ENCODE measurements around the gene BTBD17. TPM values are rescaled to one million over a fixed set of nuclear protein-coding genes. Genes with fewer than 3 reads are reported as not detected.

Gene BTBD17
- total RNA-seq, 8 experiments from 2014 or later: 1.4 to 20.4 (median 4.1) TPM; not detected in 3

- Histone ChIP-seq H3K4me3 (no peak within 1 kb of the TSS), H3K27ac (no peak within 1 kb of the TSS)
These were observed 5.5 kb upstream of the BTBD17 start, which contains the start of gene GPR142 for GRCh38 chr17:74367206-74367605. GPR142 (plus strand) TSS chr17:74367506; CDS start chr17:74369541, 2,035 bp downstream.

GRCh38 chr17:74362810-74363498 is 1.3 kb upstream of the BTBD17 start:
- peak overlapping the region; percentile 61 to 89 for H3K27ac ChIP-seq
- peaks cover 26 to 30% of the 10 kb centered on the region in 2 donors for H3K4me1 ChIP-seq (replicated peaks in 1 of 2)
- no peak overlapping the region for H3K4me3 ChIP-seq
- 0 to 83% (median 77%) methylated on average over 1 to 7 of the region's 14 CpGs; no CpG with 5 or more reads in 3 of the 10 experiments for WGBS, 10 experiments
- no peak for ATAC-seq (replicated peaks in 6 of 8)
- in situ Hi-C loops (cut with MboI; ENCODE audit: low pct_unique_long_range_greater_than_20kb in 2 of 9, low sequenced_read_pairs in 9 of 9, unreplicated experiment in 9 of 9): loop anchor here in 2 of 9 experiments (25.0 kb wide), 1 partner anchor 151 kb away; the partner anchor contains the start of genes RPL38 (in 2 of the 2) and TTYH2 (in 2 of the 2)

More at GRCh38 chr17:74367206-74367605, 5.5 kb upstream of the BTBD17 start, which contains the start of gene GPR142:
- 5 to 87% (median 61%) methylated on average over 1 to 3 of the region's 5 CpGs; no CpG with 5 or more reads in 5 of the 10 experiments for WGBS, 10 experiments
- in situ Hi-C loops (cut with MboI; ENCODE audit: low pct_unique_long_range_greater_than_20kb in 2 of 9, low sequenced_read_pairs in 9 of 9, unreplicated experiment in 9 of 9): loop anchor here in 2 of 9 experiments (25.0 kb wide), 1 partner anchor 155 kb away; the partner anchor contains the start of genes RPL38 (in 2 of the 2) and TTYH2 (in 2 of the 2)
- peaks cover 17 to 26% of the 10 kb centered on the region in 2 donors for H3K4me1 ChIP-seq (replicated peaks in 1 of 2)
- ATAC-seq (replicated peaks in 6 of 8): no peak

- Histone ChIP-seq H3K4me3 (peak overlapping the region in 1 of 5 donors; percentile 28), H3K4me1 (replicated peaks in 1 of 2) (peaks cover 26 to 29% of the 10 kb centered on the region in 2 donors), H3K27ac (peak overlapping the region; percentile 61 to 89)
- 0 to 20% methylated on average over 1 to 2 of the region's 9 CpGs; no CpG with 5 or more reads in 8 of the 10 experiments for WGBS, 10 experiments
- peak in 3 of 8 experiments; percentile 20 to 34 (median 20) for ATAC-seq (replicated peaks in 6 of 8)
- in situ Hi-C loops (cut with MboI; ENCODE audit: low pct_unique_long_range_greater_than_20kb in 2 of 9, low sequenced_read_pairs in 9 of 9, unreplicated experiment in 9 of 9): loop anchor here in 2 of 9 experiments (25.0 kb wide), 1 partner anchor 150 kb away; the partner anchor contains the start of genes RPL38 (in 2 of the 2) and TTYH2 (in 2 of the 2)
These were observed 369 bp upstream of the BTBD17 start for GRCh38 chr17:74362069-74362405.

GRCh38 chr17:74360899-74361229 is 804 bp downstream of the BTBD17 start:
- peak overlapping the region in 2 of 5 donors; percentile 22 to 28 for H3K4me3 ChIP-seq
- in situ Hi-C loops (cut with MboI; ENCODE audit: low pct_unique_long_range_greater_than_20kb in 2 of 9, low sequenced_read_pairs in 9 of 9, unreplicated experiment in 9 of 9): loop anchor here in 2 of 9 experiments (25.0 kb wide), 1 partner anchor 149 kb away; the partner anchor contains the start of genes RPL38 (in 2 of the 2) and TTYH2 (in 2 of the 2)
- H3K4me1 ChIP-seq (replicated peaks in 1 of 2): peaks cover 26 to 29% of the 10 kb centered on the region in 2 donors
- peak overlapping the region; percentile 57 to 89 for H3K27ac ChIP-seq
- 30 to 60% (median 60%) methylated on average over 1 to 4 of the region's 7 CpGs; no CpG with 5 or more reads in 7 of the 10 experiments for WGBS, 10 experiments
- peak in 1 of 8 experiments; percentile 15 for ATAC-seq (replicated peaks in 6 of 8)

- 58 to 76% methylated on average over 8 to 11 of the region's 22 CpGs; no CpG with 5 or more reads in 8 of the 10 experiments for WGBS, 10 experiments
- H3K4me1 ChIP-seq (replicated peaks in 1 of 2): peaks cover 26 to 29% of the 10 kb centered on the region in 2 donors
- in situ Hi-C loops (cut with MboI; ENCODE audit: low pct_unique_long_range_greater_than_20kb in 2 of 9, low sequenced_read_pairs in 9 of 9, unreplicated experiment in 9 of 9): loop anchor here in 2 of 9 experiments (25.0 kb wide), 1 partner anchor 148 kb away; the partner anchor contains the start of genes RPL38 (in 2 of the 2) and TTYH2 (in 2 of the 2)
- H3K27ac ChIP-seq: no peak overlapping the region
- no peak for ATAC-seq (replicated peaks in 6 of 8)
- no peak overlapping the region for H3K4me3 ChIP-seq
These were observed 1.8 kb downstream of the BTBD17 start for GRCh38 chr17:74359916-74360315.

GRCh38 chr17:74358697-74359096 is 3.0 kb downstream of the BTBD17 start:
- in situ Hi-C loops (cut with MboI; ENCODE audit: low pct_unique_long_range_greater_than_20kb in 2 of 9, low sequenced_read_pairs in 9 of 9, unreplicated experiment in 9 of 9): loop anchor here in 2 of 9 experiments (25.0 kb wide), 1 partner anchor 146 kb away; the partner anchor contains the start of genes RPL38 (in 2 of the 2) and TTYH2 (in 2 of the 2)
- Histone ChIP-seq H3K27ac (no peak overlapping the region), H3K4me3 (no peak overlapping the region), H3K4me1 (replicated peaks in 1 of 2) (peaks cover 30 to 37% of the 10 kb centered on the region in 2 donors)
- ATAC-seq (replicated peaks in 6 of 8): no peak
- WGBS, 10 experiments: 37 to 100% (median 86%) methylated on average over 1 to 7 of the region's 9 CpGs; no CpG with 5 or more reads in 1 of the 10 experiments

- no peak for ATAC-seq (replicated peaks in 6 of 8)
- peaks cover 29 to 31% of the 10 kb centered on the region in 2 donors for H3K4me1 ChIP-seq (replicated peaks in 1 of 2)
- no CpG with 5 or more reads among the region's 32 CpGs for WGBS, 10 experiments
- no peak overlapping the region for H3K27ac ChIP-seq
- H3K4me3 ChIP-seq: no peak overlapping the region
- in situ Hi-C loops (cut with MboI; ENCODE audit: low pct_unique_long_range_greater_than_20kb in 2 of 9, low sequenced_read_pairs in 9 of 9, unreplicated experiment in 9 of 9): loop anchor here in 2 of 9 experiments (25.0 kb wide), 1 partner anchor 145 kb away; the partner anchor contains the start of genes RPL38 (in 2 of the 2) and TTYH2 (in 2 of the 2)
These were observed 4.2 kb downstream of the BTBD17 start for GRCh38 chr17:74357466-74357809.

GRCh38 chr17:74356646-74357465 is 4.8 kb downstream of the BTBD17 start:
- H3K4me3 ChIP-seq: no peak overlapping the region
- H3K27ac ChIP-seq: no peak overlapping the region
- 0 to 91% (median 35%) methylated on average over 3 to 34 of the region's 105 CpGs; no CpG with 5 or more reads in 7 of the 10 experiments for WGBS, 10 experiments
- peaks cover 25% of the 10 kb centered on the region in 2 donors for H3K4me1 ChIP-seq (replicated peaks in 1 of 2)
- peak in 2 of 8 experiments; percentile 19 to 26 for ATAC-seq (replicated peaks in 6 of 8)
- in situ Hi-C loops (cut with MboI; ENCODE audit: low pct_unique_long_range_greater_than_20kb in 2 of 9, low sequenced_read_pairs in 9 of 9, unreplicated experiment in 9 of 9): loop anchor here in 2 of 9 experiments (25.0 kb wide), 1 partner anchor 145 kb away; the partner anchor contains the start of genes RPL38 (in 2 of the 2) and TTYH2 (in 2 of the 2)

- 93% methylated on average over 3 of the region's 8 CpGs; no CpG with 5 or more reads in 9 of the 10 experiments for WGBS, 10 experiments
- in situ Hi-C loops (cut with MboI; ENCODE audit: low pct_unique_long_range_greater_than_20kb in 2 of 9, low sequenced_read_pairs in 9 of 9, unreplicated experiment in 9 of 9): loop anchor here in 2 of 9 experiments (25.0 kb wide), 1 partner anchor 143 kb away; the partner anchor contains the start of genes RPL38 (in 2 of the 2) and TTYH2 (in 2 of the 2)
- no peak overlapping the region for H3K4me3 ChIP-seq
These were observed 6.6 kb downstream of the BTBD17 start for GRCh38 chr17:74355065-74355464.

GRCh38 chr17:74354561-74354960 is 7.1 kb downstream of the BTBD17 start:
- ATAC-seq (replicated peaks in 6 of 8): peak in 6 of 8 experiments; percentile 5 to 23 (median 12)
- in situ Hi-C loops (cut with MboI; ENCODE audit: low pct_unique_long_range_greater_than_20kb in 2 of 9, low sequenced_read_pairs in 9 of 9, unreplicated experiment in 9 of 9): loop anchor here in 2 of 9 experiments (25.0 kb wide), 1 partner anchor 142 kb away; the partner anchor contains the start of genes RPL38 (in 2 of the 2) and TTYH2 (in 2 of the 2)
- no peak overlapping the region for H3K4me3 ChIP-seq
- WGBS, 10 experiments: 90 to 100% methylated on average over 2 of the region's 10 CpGs; no CpG with 5 or more reads in 8 of the 10 experiments
- H3K27ac ChIP-seq: no peak overlapping the region
- H3K4me1 ChIP-seq (replicated peaks in 1 of 2): peaks cover 13% of the 10 kb centered on the region in 2 donors

More at GRCh38 chr17:74355065-74355464, 6.6 kb downstream of the BTBD17 start:
- Histone ChIP-seq H3K27ac (no peak overlapping the region), H3K4me1 (replicated peaks in 1 of 2) (peaks cover 13% of the 10 kb centered on the region in 2 donors)
- ATAC-seq (replicated peaks in 6 of 8): no peak

- Histone ChIP-seq H3K4me3 (no peak overlapping the region), H3K4me1 (replicated peaks in 1 of 2) (peaks cover 13% of the 10 kb centered on the region in 2 donors), H3K27ac (no peak overlapping the region)
- in situ Hi-C loops (cut with MboI; ENCODE audit: low pct_unique_long_range_greater_than_20kb in 2 of 9, low sequenced_read_pairs in 9 of 9, unreplicated experiment in 9 of 9): loop anchor here in 2 of 9 experiments (25.0 kb wide), 1 partner anchor 142 kb away; the partner anchor contains the start of genes RPL38 (in 2 of the 2) and TTYH2 (in 2 of the 2)
- peak; percentile 67 to 87 (median 72) for ATAC-seq (replicated peaks in 6 of 8)
- 0 to 60% (median 7%) methylated on average over 1 to 7 of the region's 29 CpGs; no CpG with 5 or more reads in 5 of the 10 experiments for WGBS, 10 experiments
These were observed 7.5 kb downstream of the BTBD17 start for GRCh38 chr17:74354123-74354522.
